Activated CD8-positive, alpha-beta memory T cell treated with anti-CD3 and anti-CD28 coated beads, Interleukin-2, amount 10 ng/mL, durations not matched to agents 7 days and 5 days (primary cell): ENCODE results near the gene MYG1. TPM values are rescaled to one million over a fixed set of nuclear protein-coding genes. Genes with fewer than 3 reads are reported as not detected.
A peak's percentile ranks its signal among the peaks of the same experiment; 100 is the strongest.

Experiments
- ATAC-seq: fragments of 150-1000 bp; cut with Tn5 transposase; one replicate; pipeline ENCODE4 v1.10.0; 2021; ENCODE audit warnings: moderate library complexity
- CTCF ChIA-PET: fragments of 350-600 bp; sonication (Branson Sonifier 250); formaldehyde crosslinking; loops from one replicate; lab custom pipeline; 2021; ENCODE audit warnings: antibody characterized with exemption; lab: Charles Lee
- DNase-seq: peaks from one replicate; pipeline ENCODE4 v3.0.0-alpha.2; 2020
- H3K27ac Mint-ChIP-seq: one replicate; pipeline ENCODE4 v1.8.0; 2021; ENCODE audit warnings: mild to moderate bottlenecking, mixed read lengths
- H3K27me3 Mint-ChIP-seq: one replicate; pipeline ENCODE4 v1.8.0; 2021; ENCODE audit warnings: mixed read lengths
- H3K36me3 Mint-ChIP-seq: one replicate; pipeline ENCODE4 v1.8.0; 2021; ENCODE audit warnings: mild to moderate bottlenecking, mixed read lengths
- H3K4me1 Mint-ChIP-seq: one replicate; pipeline ENCODE4 v1.8.0; 2021; ENCODE audit warnings: mixed read lengths
- H3K4me3 Mint-ChIP-seq: one replicate; pipeline ENCODE4 v1.8.0; 2021; ENCODE audit warnings: mild to moderate bottlenecking, moderate library complexity, mixed read lengths
- H3K9me3 Mint-ChIP-seq: one replicate; pipeline ENCODE4 v1.8.0; 2022; ENCODE audit warnings: low read depth, mixed read lengths
- total RNA-seq, 2 experiments: library from RNA; stranded (reverse); gene quantifications; one replicate each; pipeline ENCODE4 v1.2.3, GENCODE V29; 2021

The MYG1 gene
- total RNA-seq, 2 experiments from 2014 or later = 51.7 to 65.5 TPM

- DNase-seq = peak; percentile 92
- Mint-ChIP-seq H3K4me3 (peak within 1 kb of the TSS; percentile 100), H3K4me1 (peaks cover 46% of the 10 kb centered on the region), H3K9me3 (no peaks in the 10 kb centered on the region), H3K27ac (peak within 1 kb of the TSS; percentile 95), H3K27me3 (no peaks in the 10 kb centered on the region), H3K36me3 (peaks cover 39% of the 10 kb centered on the region)
- CTCF ChIA-PET = interaction anchor here (0.6 to 12.0 kb wide), 42 partner anchors 9 to 241 kb away, joined by 3 to 248 read pairs (median 4); partner anchors contain the start of genes AAAS, CSAD, ITGB7 and MYG1
- peak; percentile 96 for ATAC-seq
Observed at GRCh38 chr12:53267999-53268629, 31.4 kb upstream of the MYG1 start, which contains the start of gene ESPL1. Gene ESPL1 (plus strand): TSS chr12:53268299. CDS start chr12:53268767, 468 bp downstream.

- DNase-seq = no peak
- CTCF ChIA-PET = interaction anchor here (0.8 to 12.0 kb wide), 31 partner anchors 8 to 244 kb away, joined by 3 to 248 read pairs (median 5); partner anchors contain the start of genes AAAS, CSAD, ITGB7 and PFDN5
- Mint-ChIP-seq H3K27me3 (no peaks in the 10 kb centered on the region), H3K36me3 (peaks cover 39% of the 10 kb centered on the region), H3K4me3 (peak overlapping the region; percentile 100), H3K27ac (peak overlapping the region; percentile 95), H3K9me3 (no peaks in the 10 kb centered on the region), H3K4me1 (peaks cover 46% of the 10 kb centered on the region)
- ATAC-seq = no peak
Observed at GRCh38 chr12:53268630-53269562, 30.6 kb upstream of the MYG1 start.

GRCh38 chr12:53274445-53274844 is 25.1 kb upstream of the MYG1 start:
- Mint-ChIP-seq H3K27ac (no peak overlapping the region), H3K27me3 (no peaks in the 10 kb centered on the region), H3K36me3 (peaks cover 62% of the 10 kb centered on the region), H3K4me3 (no peak overlapping the region), H3K9me3 (no peaks in the 10 kb centered on the region), H3K4me1 (peaks cover 35% of the 10 kb centered on the region)
- ATAC-seq (no peak), DNase-seq (no peak)
- CTCF ChIA-PET = no interaction called here

GRCh38 chr12:53276511-53276910 is 23.0 kb upstream of the MYG1 start:
- H3K27ac Mint-ChIP-seq = no peak overlapping the region
- no peak for DNase-seq
- no peaks in the 10 kb centered on the region for H3K27me3 Mint-ChIP-seq
- peaks cover 54% of the 10 kb centered on the region for H3K36me3 Mint-ChIP-seq
- CTCF ChIA-PET = interaction anchor here (1.8 kb wide), 1 partner anchor 8 kb away, joined by 11 read pairs; the partner anchor contains the start of gene ESPL1
- peaks cover 18% of the 10 kb centered on the region for H3K4me1 Mint-ChIP-seq
- H3K4me3 Mint-ChIP-seq = no peak overlapping the region
- no peak for ATAC-seq
- H3K9me3 Mint-ChIP-seq = no peaks in the 10 kb centered on the region

- DNase-seq = no peak
- Mint-ChIP-seq H3K4me3 (no peak overlapping the region), H3K36me3 (peaks cover 56% of the 10 kb centered on the region), H3K4me1 (peaks cover 9% of the 10 kb centered on the region), H3K9me3 (no peaks in the 10 kb centered on the region), H3K27me3 (no peaks in the 10 kb centered on the region), H3K27ac (no peak overlapping the region)
- CTCF ChIA-PET = interaction anchor here (1.3 to 1.8 kb wide), 5 partner anchors 10 to 119 kb away, joined by 3 to 11 read pairs (median 4); partner anchors contain the start of genes AAAS, ESPL1 and MYG1
- ATAC-seq = no peak
Observed at GRCh38 chr12:53277981-53278380, 21.5 kb upstream of the MYG1 start.

- CTCF ChIA-PET = interaction anchor here (1.0 to 1.8 kb wide), 3 partner anchors 9 to 121 kb away, joined by 3 to 6 read pairs (median 4); partner anchors contain the start of gene ESPL1
- DNase-seq (no peak), ATAC-seq (no peak)
- Mint-ChIP-seq H3K36me3 (peaks cover 63% of the 10 kb centered on the region), H3K4me3 (no peak overlapping the region), H3K27me3 (no peaks in the 10 kb centered on the region), H3K4me1 (peaks cover 5% of the 10 kb centered on the region), H3K27ac (no peak overlapping the region), H3K9me3 (no peaks in the 10 kb centered on the region)
Observed at GRCh38 chr12:53279283-53279869, 20.1 kb upstream of the MYG1 start.

- CTCF ChIA-PET = interaction anchor here (1.0 to 1.1 kb wide), 3 partner anchors 12 to 121 kb away, joined by 3 to 4 read pairs (median 4); partner anchors contain the start of gene ESPL1
- Mint-ChIP-seq H3K36me3 (peaks cover 59% of the 10 kb centered on the region), H3K27ac (no peak overlapping the region), H3K4me1 (peaks cover 4% of the 10 kb centered on the region), H3K27me3 (no peaks in the 10 kb centered on the region), H3K4me3 (no peak overlapping the region), H3K9me3 (no peaks in the 10 kb centered on the region)
- no peak for DNase-seq
- no peak for ATAC-seq
Observed at GRCh38 chr12:53279888-53280498, 19.5 kb upstream of the MYG1 start.

- Mint-ChIP-seq H3K36me3 (peaks cover 56% of the 10 kb centered on the region), H3K27me3 (no peaks in the 10 kb centered on the region), H3K4me1 (peaks cover 4% of the 10 kb centered on the region), H3K9me3 (no peaks in the 10 kb centered on the region), H3K4me3 (no peak overlapping the region), H3K27ac (no peak overlapping the region)
- CTCF ChIA-PET = interaction anchor here (1.2 to 6.2 kb wide), 5 partner anchors 72 to 184 kb away, joined by 3 to 43 read pairs (median 23); partner anchors contain the start of genes CSAD, SOAT2 and ZNF740
- ATAC-seq (no peak), DNase-seq (no peak)
Observed at GRCh38 chr12:53286448-53286847, 13.0 kb upstream of the MYG1 start.

GRCh38 chr12:53287741-53288216 is 11.7 kb upstream of the MYG1 start:
- CTCF ChIA-PET = interaction anchor here (0.7 to 6.2 kb wide), 11 partner anchors 8 to 282 kb away, joined by 3 to 43 read pairs (median 6); partner anchors contain the start of genes CSAD, PFDN5 and ZNF740
- H3K9me3 Mint-ChIP-seq = no peaks in the 10 kb centered on the region
- H3K27me3 Mint-ChIP-seq = no peaks in the 10 kb centered on the region
- peak overlapping the region; percentile 5 for H3K27ac Mint-ChIP-seq
- no peak overlapping the region for H3K4me3 Mint-ChIP-seq
- peaks cover 4% of the 10 kb centered on the region for H3K4me1 Mint-ChIP-seq
- DNase-seq (peak; percentile 75), ATAC-seq (peak; percentile 80)
- peaks cover 49% of the 10 kb centered on the region for H3K36me3 Mint-ChIP-seq

GRCh38 chr12:53288322-53288721 is 11.2 kb upstream of the MYG1 start:
- H3K4me1 Mint-ChIP-seq = peaks cover 4% of the 10 kb centered on the region
- DNase-seq (no peak), ATAC-seq (no peak)
- no peak overlapping the region for H3K27ac Mint-ChIP-seq
- H3K9me3 Mint-ChIP-seq = no peaks in the 10 kb centered on the region
- no peak overlapping the region for H3K4me3 Mint-ChIP-seq
- CTCF ChIA-PET = interaction anchor here (0.7 to 6.2 kb wide), 13 partner anchors 10 to 282 kb away, joined by 3 to 43 read pairs (median 5); partner anchors contain the start of genes AAAS, CSAD, MYG1 and ZNF740
- H3K27me3 Mint-ChIP-seq = no peaks in the 10 kb centered on the region
- peaks cover 50% of the 10 kb centered on the region for H3K36me3 Mint-ChIP-seq

GRCh38 chr12:53289891-53290290 is 9.6 kb upstream of the MYG1 start:
- H3K4me3 Mint-ChIP-seq = no peak overlapping the region
- H3K36me3 Mint-ChIP-seq = peaks cover 47% of the 10 kb centered on the region
- ATAC-seq (no peak), DNase-seq (no peak)
- CTCF ChIA-PET = interaction anchor here (1.4 to 2.7 kb wide), 3 partner anchors 21 to 73 kb away, joined by 3 to 9 read pairs (median 5); no protein-coding TSS in a partner anchor
- H3K27ac Mint-ChIP-seq = no peak overlapping the region
- peaks cover 13% of the 10 kb centered on the region for H3K4me1 Mint-ChIP-seq
- no peaks in the 10 kb centered on the region for H3K9me3 Mint-ChIP-seq
- no peaks in the 10 kb centered on the region for H3K27me3 Mint-ChIP-seq

- Mint-ChIP-seq H3K4me3 (no peak overlapping the region), H3K27ac (no peak overlapping the region), H3K9me3 (no peaks in the 10 kb centered on the region), H3K4me1 (peaks cover 20% of the 10 kb centered on the region), H3K36me3 (peaks cover 49% of the 10 kb centered on the region), H3K27me3 (no peaks in the 10 kb centered on the region)
- CTCF ChIA-PET = interaction anchor here (1.3 to 1.7 kb wide), 3 partner anchors 21 to 218 kb away, joined by 3 to 4 read pairs (median 3); no protein-coding TSS in a partner anchor
- ATAC-seq = no peak
- DNase-seq = no peak
Observed at GRCh38 chr12:53290661-53291060, 8.8 kb upstream of the MYG1 start.
